GM12875 (cell line): ENCODE data around the gene THSD4.

ENCODE experiments used
- H3K4me3 ChIP-seq: one replicate; pipeline ENCODE4 v1.5.1; 2011; ENCODE audit warnings: low read depth, low read length, control low read depth
- CTCF ChIP-seq: IDR thresholded peaks from 2 replicates; pipeline ENCODE4 v1.5.1; 2011; ENCODE audit warnings: low read depth, mild to moderate bottlenecking, control low read depth, inconsistent platforms, low read length, moderate library complexity, borderline replicate concordance; ENCODE audit not compliant: insufficient read depth

THSD4 gene

GRCh38 chr15:71463156-71463665 is 347.9 kb downstream of the THSD4 start:
- TF ChIP-seq CTCF = no peak
- no peak overlapping the region for H3K4me3 ChIP-seq

- TF ChIP-seq CTCF = no peak
- H3K4me3 ChIP-seq = no peak overlapping the region
Measured at GRCh38 chr15:71465131-71465955, 350.1 kb downstream of the THSD4 start.

- no peak for TF ChIP-seq CTCF
- H3K4me3 ChIP-seq = no peak overlapping the region
Measured at GRCh38 chr15:71468715-71469114, 353.4 kb downstream of the THSD4 start.

GRCh38 chr15:71469413-71469812 is 354.1 kb downstream of the THSD4 start:
- TF ChIP-seq CTCF = no peak
- H3K4me3 ChIP-seq = no peak overlapping the region

GRCh38 chr15:71471347-71471746 is 356.1 kb downstream of the THSD4 start:
- H3K4me3 ChIP-seq = no peak overlapping the region
- TF ChIP-seq CTCF = no peak

GRCh38 chr15:71472566-71472965 is 357.3 kb downstream of the THSD4 start:
- no peak overlapping the region for H3K4me3 ChIP-seq
- TF ChIP-seq CTCF = no peak

- no peak overlapping the region for H3K4me3 ChIP-seq
- TF ChIP-seq CTCF = no peak
Measured at GRCh38 chr15:71473751-71474150, 358.5 kb downstream of the THSD4 start.
